Smooth muscle cell (in vitro differentiated cells): ENCODE results near the gene USF3. TPM values are rescaled to one million over a fixed set of nuclear protein-coding genes. Genes with fewer than 3 reads are reported as not detected.

Experiments
- DNase-seq: peaks from one replicate; lab custom pipeline; 2025; ENCODE audit not compliant: unreplicated experiment; lab: John Stamatoyannopoulos, UW
- H2AFZ ChIP-seq: fragments of 200-600 bp; sonication (generic); 2 replicates; pipeline ENCODE4 v1.6.0; 2016; ENCODE audit warnings: antibody characterized with exemption, low read depth, mild to moderate bottlenecking
- H3F3A ChIP-seq: fragments of 200-600 bp; sonication (generic); 2 replicates; pipeline ENCODE4 v1.6.0; 2017; ENCODE audit warnings: antibody characterized with exemption, low read depth
- H3K27ac ChIP-seq: fragments of 200-600 bp; sonication (generic); 2 replicates; pipeline ENCODE4 v1.5.1; 2016; ENCODE audit warnings: low read depth, mild to moderate bottlenecking
- H3K27me3 ChIP-seq: fragments of 200-600 bp; sonication (generic); 2 replicates; pipeline ENCODE4 v1.6.1; 2016; ENCODE audit warnings: low read depth, mild to moderate bottlenecking
- H3K36me3 ChIP-seq: fragments of 200-600 bp; sonication (generic); 2 replicates; pipeline ENCODE4 v1.5.1; 2016; ENCODE audit warnings: low read depth
- H3K4me1 ChIP-seq: fragments of 200-600 bp; sonication (generic); 2 replicates; pipeline ENCODE4 v1.5.1; 2016; ENCODE audit warnings: low read depth
- H3K4me2 ChIP-seq: fragments of 200-600 bp; sonication (generic); 2 replicates; pipeline ENCODE4 v1.6.0; 2016; ENCODE audit warnings: mild to moderate bottlenecking
- H3K4me3 ChIP-seq: fragments of 200-600 bp; sonication (generic); 2 replicates; pipeline ENCODE4 v1.5.1; 2016; ENCODE audit warnings: mild to moderate bottlenecking
- H3K79me2 ChIP-seq: fragments of 200-600 bp; sonication (generic); 2 replicates; pipeline ENCODE4 v1.6.0; 2016; ENCODE audit warnings: low read depth, mild to moderate bottlenecking
- H3K9ac ChIP-seq: fragments of 200-600 bp; sonication (generic); 2 replicates; pipeline ENCODE4 v1.6.0; 2016; ENCODE audit warnings: low read depth
- H3K9me3 ChIP-seq: fragments of 200-600 bp; sonication (generic); replicated peaks from 2 replicates; pipeline ENCODE4 v1.5.1; 2016; ENCODE audit warnings: low read depth
- H4K20me1 ChIP-seq: fragments of 200-600 bp; sonication (generic); 2 replicates; pipeline ENCODE4 v1.6.0; 2016; ENCODE audit warnings: low read depth
- CTCF ChIP-seq: fragments of 200-600 bp; sonication (generic); IDR thresholded peaks from 2 replicates; pipeline ENCODE4 v1.5.1; 2017; ENCODE audit warnings: borderline replicate concordance, mild to moderate bottlenecking, antibody characterized with exemption; ENCODE audit not compliant: insufficient read depth, poor library complexity, severe bottlenecking
- WGBS: methylation state at CpG from one replicate; pipeline ENCODE4 v1.1.7; 2016; ENCODE audit warnings: low lambda C conversion rate; 5-methylcytosine and 5-hydroxymethylcytosine counted together
- polyA plus RNA-seq: library from polyadenylated mRNA; unstranded; fragments of >200 nt; fragmentation: Nextera tagmentation; extraction: Ambion mirVana; gene quantifications from 2 replicates; pipeline ENCODE4 v1.2.1, GENCODE V29; 2016
- total RNA-seq: library from RNA; depleted of rRNA; stranded (reverse); fragments of >200 nt; gene quantifications from 2 replicates; pipeline ENCODE4 v1.2.3, GENCODE V29; 2014

The USF3 gene
- total and polyA plus RNA-seq, 2 experiments from 2014 or later, result 2.9 to 12.3 TPM

- no peak overlapping the region for H2AFZ ChIP-seq
- H3K36me3 ChIP-seq, result no peaks in the 10 kb centered on the region
- peak overlapping the region; percentile 5 for H3K4me3 ChIP-seq
- no peak for TF ChIP-seq CTCF
- no peak for DNase-seq
- peaks cover 67% of the 10 kb centered on the region for H4K20me1 ChIP-seq
- no peaks in the 10 kb centered on the region for H3K9me3 ChIP-seq
- peak overlapping the region; percentile 94 for H3K4me2 ChIP-seq
- 89% methylated on average over 7 of the region's 7 CpGs for WGBS
- H3K27ac ChIP-seq, result no peak overlapping the region
- no peaks in the 10 kb centered on the region for H3F3A ChIP-seq
- H3K4me1 ChIP-seq, result peaks cover 23% of the 10 kb centered on the region
- no peak overlapping the region for H3K9ac ChIP-seq
- peaks cover 80% of the 10 kb centered on the region for H3K79me2 ChIP-seq
- no peaks in the 10 kb centered on the region for H3K27me3 ChIP-seq
These were observed 46.7 kb upstream of the USF3 start for GRCh38 chr3:113743006-113743630.

- DNase-seq, result no peak
- no peak overlapping the region for H2AFZ ChIP-seq
- H3K36me3 ChIP-seq, result no peaks in the 10 kb centered on the region
- H3K4me3 ChIP-seq, result no peak overlapping the region
- peaks cover 84% of the 10 kb centered on the region for H3K79me2 ChIP-seq
- no peaks in the 10 kb centered on the region for H3K9me3 ChIP-seq
- H4K20me1 ChIP-seq, result peaks cover 82% of the 10 kb centered on the region
- no peaks in the 10 kb centered on the region for H3F3A ChIP-seq
- peak overlapping the region; percentile 18 for H3K27ac ChIP-seq
- peak overlapping the region; percentile 26 for H3K9ac ChIP-seq
- no peak for TF ChIP-seq CTCF
- WGBS, result 72% methylated on average over 1 of the region's 1 CpG
- no peaks in the 10 kb centered on the region for H3K27me3 ChIP-seq
- peaks cover 16% of the 10 kb centered on the region for H3K4me1 ChIP-seq
- H3K4me2 ChIP-seq, result no peak overlapping the region
These were observed 45.2 kb upstream of the USF3 start for GRCh38 chr3:113741620-113742019.

- Histone ChIP-seq H3K27ac (peak overlapping the region; percentile 18), H3K79me2 (peaks cover 90% of the 10 kb centered on the region), H3K4me2 (no peak overlapping the region), H3K27me3 (no peaks in the 10 kb centered on the region), H3K9ac (peak overlapping the region; percentile 26), H3K9me3 (no peaks in the 10 kb centered on the region), H3K36me3 (no peaks in the 10 kb centered on the region), H4K20me1 (peaks cover 87% of the 10 kb centered on the region), H3F3A (no peaks in the 10 kb centered on the region), H3K4me3 (no peak overlapping the region), H2AFZ (no peak overlapping the region), H3K4me1 (peaks cover 16% of the 10 kb centered on the region)
- 93% methylated on average over 5 of the region's 5 CpGs for WGBS
- DNase-seq, result no peak
- no peak for TF ChIP-seq CTCF
These were observed 44.6 kb upstream of the USF3 start for GRCh38 chr3:113741086-113741485.

GRCh38 chr3:113736548-113737089 is 40.2 kb upstream of the USF3 start:
- Histone ChIP-seq H3K79me2 (peaks cover 99% of the 10 kb centered on the region), H4K20me1 (peaks cover 98% of the 10 kb centered on the region), H3K9ac (no peak overlapping the region), H3K9me3 (no peaks in the 10 kb centered on the region), H3F3A (no peaks in the 10 kb centered on the region), H3K27me3 (no peaks in the 10 kb centered on the region), H3K36me3 (no peaks in the 10 kb centered on the region), H3K4me2 (no peak overlapping the region), H3K27ac (peak overlapping the region; percentile 12), H2AFZ (no peak overlapping the region), H3K4me1 (no peaks in the 10 kb centered on the region), H3K4me3 (no peak overlapping the region)
- TF ChIP-seq CTCF, result peak; percentile 70
- DNase-seq, result no peak
- WGBS, result 60% methylated on average over 3 of the region's 3 CpGs
